HEK293 (cell line): ENCODE measurements around the gene OR10Z1.

Experiments
- CTCF ChIA-PET: fragments of 350-600 bp; formaldehyde crosslinking; extraction: SDS; loops from one replicate; lab custom pipeline; 2021; ENCODE audit warnings: antibody characterized with exemption; lab: Yijun Ruan, JAX
- POLR2A ChIA-PET: fragments of 300-600 bp; formaldehyde crosslinking; extraction: SDS; loops from one replicate; lab custom pipeline; 2020; ENCODE audit warnings: antibody characterized with exemption, inconsistent platforms; lab: Yijun Ruan, JAX
- H3K27ac ChIP-seq: fragments of 200-500 bp; sonication (Bioruptor generic); 2 replicates; pipeline ENCODE4 v1.5.1; 2014; ENCODE audit warnings: low read depth, low read length, control low read depth, inconsistent platforms; ENCODE audit errors: extremely low read depth
- H3K36me3 ChIP-seq, 2 experiments: fragments of 200-500 bp in 1 of 2; sonication (Bioruptor generic) in 1 of 2; 1 replicate in 1 of 2; 2 replicates in 1 of 2; pipeline ENCODE4 v1.5.1; 2014 to 2017; ENCODE audit warnings: inconsistent platforms in 2 of 2, low read length in 2 of 2; ENCODE audit not compliant: control insufficient read depth in 2 of 2, insufficient read depth in 1 of 2
- H3K4me1 ChIP-seq: fragments of 200-500 bp; sonication (Bioruptor generic); 2 replicates; pipeline ENCODE4 v1.5.1; 2014; ENCODE audit warnings: mild to moderate bottlenecking, low read length, inconsistent platforms; ENCODE audit not compliant: control insufficient read depth, insufficient read depth
- H3K4me3 ChIP-seq: 2 replicates; pipeline ENCODE4 v1.5.1; 2011; ENCODE audit warnings: low read depth, mild to moderate bottlenecking, control low read depth, low read length, moderate library complexity
- H3K9me3 ChIP-seq: fragments of 200-500 bp; sonication (Bioruptor generic); 2 replicates; pipeline ENCODE4 v1.5.1; 2014; ENCODE audit warnings: low read depth, low read length, inconsistent platforms; ENCODE audit not compliant: control insufficient read depth, insufficient read depth
- INSM2 ChIP-seq: fragments of 450-650 bp; formaldehyde crosslinking; IDR thresholded peaks from 2 replicates; pipeline ENCODE4 v1.5.1; 2016; ENCODE audit warnings: missing biosample characterization, missing genetic modification characterization
- PRDM10 ChIP-seq: fragments of 450-650 bp; formaldehyde crosslinking; IDR thresholded peaks from 2 replicates; pipeline ENCODE4 v1.5.1; 2016; ENCODE audit warnings: missing biosample characterization, missing genetic modification characterization
- SETDB1 ChIP-seq: IDR thresholded peaks from one replicate; pipeline ENCODE4 v1.6.1; 2017; ENCODE audit warnings: mild to moderate bottlenecking, low read length, moderate library complexity, mixed read lengths; ENCODE audit not compliant: insufficient read length
- YY1 ChIP-seq: fragments of 450-650 bp; formaldehyde crosslinking; IDR thresholded peaks from 2 replicates; pipeline ENCODE4 v1.5.1; 2018; ENCODE audit warnings: missing biosample characterization, missing genetic modification characterization
- ZBTB44 ChIP-seq: fragments of 450-650 bp; IDR thresholded peaks from 2 replicates; pipeline ENCODE4 v1.5.1; 2018; ENCODE audit warnings: missing biosample characterization, mild to moderate bottlenecking, missing genetic modification characterization
- ZNF146 ChIP-seq: fragments of 450-650 bp; formaldehyde crosslinking; IDR thresholded peaks from 2 replicates; pipeline ENCODE4 v1.5.1; 2016; ENCODE audit warnings: missing biosample characterization, missing genetic modification characterization
- ZNF18 ChIP-seq: fragments of 450-650 bp; formaldehyde crosslinking; IDR thresholded peaks from 2 replicates; pipeline ENCODE4 v1.5.1; 2016; ENCODE audit warnings: missing biosample characterization, missing genetic modification characterization
- ZNF266 ChIP-seq: fragments of 450-650 bp; formaldehyde crosslinking; IDR thresholded peaks from 2 replicates; pipeline ENCODE4 v1.5.1; 2016; ENCODE audit warnings: missing biosample characterization, missing genetic modification characterization, low read depth
- ZNF366 ChIP-seq: fragments of 450-650 bp; formaldehyde crosslinking; conservative IDR thresholded peaks from 2 replicates; pipeline ENCODE4 v1.5.1; 2016; ENCODE audit warnings: missing biosample characterization, missing genetic modification characterization
- ZNF398 ChIP-seq: fragments of 450-650 bp; formaldehyde crosslinking; IDR thresholded peaks from 2 replicates; pipeline ENCODE4 v1.5.1; 2017; ENCODE audit warnings: missing biosample characterization, missing genetic modification characterization
- ZNF423 ChIP-seq: fragments of 450-650 bp; formaldehyde crosslinking; IDR thresholded peaks from 2 replicates; pipeline ENCODE4 v1.5.1; 2016; ENCODE audit warnings: missing biosample characterization, missing genetic modification characterization
- ZNF488 ChIP-seq: fragments of 450-650 bp; formaldehyde crosslinking; IDR thresholded peaks from 2 replicates; pipeline ENCODE4 v1.5.1; 2016; ENCODE audit warnings: missing biosample characterization, missing genetic modification characterization
- ZNF514 ChIP-seq: fragments of 450-650 bp; formaldehyde crosslinking; IDR thresholded peaks from 2 replicates; pipeline ENCODE4 v1.5.1; 2016; ENCODE audit warnings: missing biosample characterization, missing genetic modification characterization
- ZNF518A ChIP-seq: fragments of 450-650 bp; formaldehyde crosslinking; conservative IDR thresholded peaks from 2 replicates; pipeline ENCODE4 v1.5.1; 2016; ENCODE audit warnings: low read depth, missing biosample characterization, missing genetic modification characterization
- ZNF596 ChIP-seq: fragments of 450-650 bp; IDR thresholded peaks from 2 replicates; pipeline ENCODE4 v1.5.0; 2018; ENCODE audit warnings: missing biosample characterization, mild to moderate bottlenecking, missing genetic modification characterization, moderate library complexity
- ZNF626 ChIP-seq: fragments of 450-650 bp; sonication (Bioruptor Pico); formaldehyde crosslinking; IDR thresholded peaks from 2 replicates; pipeline ENCODE4 v1.5.1; 2018; ENCODE audit warnings: missing biosample characterization, missing genetic modification characterization, inconsistent platforms
- ZNF645 ChIP-seq: fragments of 450-650 bp; formaldehyde crosslinking; IDR thresholded peaks from 2 replicates; pipeline ENCODE4; 2016; ENCODE audit warnings: missing biosample characterization, missing genetic modification characterization

The OR10Z1 gene

GRCh38 chr1:158604968-158605367, at the start of gene OR10Z1:
Gene OR10Z1, plus strand, starts transcription at chr1:158605268. Its CDS starts 1,171 bp downstream, at chr1:158606439.
- no peak within 1 kb of the TSS for H3K27ac ChIP-seq
- TF ChIP-seq ZNF596 (tag by site-specific recombination) (no peak), ZNF645 (no peak), ZNF514 (tag by site-specific recombination) (no peak), ZBTB44 (tag by site-specific recombination) (no peak), ZNF488 (no peak), ZNF398 (tag by site-specific recombination) (no peak), ZNF423 (no peak), ZNF146 (tag by site-specific recombination) (no peak), ZNF626 (tag by site-specific recombination) (no peak), PRDM10 (no peak), ZNF518A (tag by site-specific recombination) (no peak), INSM2 (no peak), ZNF266 (tag by site-specific recombination) (no peak), YY1 (tag by site-specific recombination) (no peak), ZNF18 (tag by site-specific recombination) (no peak), ZNF366 (no peak), SETDB1 (no peak)
- ChIA-PET CTCF (no interaction called here), POLR2A (no interaction called here)
- H3K9me3 ChIP-seq = no peaks in the 10 kb centered on the region
- H3K36me3 ChIP-seq = no peaks in the 10 kb centered on the region
- no peaks in the 10 kb centered on the region for H3K4me1 ChIP-seq
- H3K4me3 ChIP-seq = no peak within 1 kb of the TSS
